Left ventricle myocardium inferior (tissue), 1 donor: ENCODE data around the gene INSIG1. TPM values are rescaled to one million over a fixed set of nuclear protein-coding genes. Genes with fewer than 3 reads are reported as not detected.

Source experiments
- DNase-seq: peaks from one replicate; pipeline ENCODE4 v3.0.0-alpha.2; 2020
- H3K27ac ChIP-seq: fragments of 200-600 bp; replicated peaks from 2 replicates; pipeline ENCODE4 v1.8.0; 2021
- H3K27me3 ChIP-seq: fragments of 200-600 bp; 2 replicates; pipeline ENCODE4 v1.8.0; 2021; ENCODE audit warnings: low read depth
- H3K36me3 ChIP-seq: fragments of 200-600 bp; 2 replicates; pipeline ENCODE4 v1.8.0; 2021
- H3K4me1 ChIP-seq: fragments of 200-600 bp; 2 replicates; pipeline ENCODE4 v1.8.0; 2021
- H3K4me3 ChIP-seq: fragments of 200-600 bp; 2 replicates; pipeline ENCODE4 v1.8.0; 2021; ENCODE audit warnings: mild to moderate bottlenecking, moderate library complexity
- H3K9me3 ChIP-seq: fragments of 200-600 bp; replicated peaks from 2 replicates; pipeline ENCODE4 v1.8.0; 2021
- CTCF ChIP-seq: fragments of 200-600 bp; IDR thresholded peaks from 2 replicates; pipeline ENCODE4 v1.8.0; 2021; ENCODE audit warnings: antibody characterized with exemption, mild to moderate bottlenecking, borderline replicate concordance
- intact Hi-C: fragments of 100-400 bp; cut with micrococcal nuclease; formaldehyde crosslinking; loops from one replicate; pipeline ENCODE4 v1.11.0; 2022
- total RNA-seq: library from RNA; stranded (reverse); fragmentation: NEBNext Ultra II Directional; extraction: Animal tissue kit (Norgen Biotek cat#: 25700); gene quantifications from one replicate; pipeline ENCODE4 v1.2.1, GENCODE V29; 2021
- donor health status: DM: no; HTN: yes; CAD: no; lungs with severe emphysema.

Gene INSIG1
- total RNA-seq, 1 donor from 2014 or later = 7.5 TPM

GRCh38 chr7:155349601-155350331 is 52.1 kb downstream of the INSIG1 start:
- Histone ChIP-seq H3K9me3 (no peaks in the 10 kb centered on the region), H3K27ac (no peak overlapping the region), H3K27me3 (peaks cover 61% of the 10 kb centered on the region), H3K36me3 (no peaks in the 10 kb centered on the region), H3K4me3 (no peak overlapping the region), H3K4me1 (peaks cover 5% of the 10 kb centered on the region)
- no peak for DNase-seq
- TF ChIP-seq CTCF = no peak
- intact Hi-C loops = loop anchor here (10.0 kb wide), 1 partner anchor 425 kb away; no protein-coding TSS in a partner anchor

GRCh38 chr7:155351120-155351870 is 53.6 kb downstream of the INSIG1 start:
- no peak for TF ChIP-seq CTCF
- intact Hi-C loops = no loop called here
- H3K27me3 ChIP-seq = peaks cover 66% of the 10 kb centered on the region
- no peaks in the 10 kb centered on the region for H3K9me3 ChIP-seq
- DNase-seq = no peak
- H3K4me3 ChIP-seq = no peak overlapping the region
- H3K27ac ChIP-seq = no peak overlapping the region
- no peaks in the 10 kb centered on the region for H3K4me1 ChIP-seq
- no peaks in the 10 kb centered on the region for H3K36me3 ChIP-seq

- no peak for TF ChIP-seq CTCF
- Histone ChIP-seq H3K36me3 (no peaks in the 10 kb centered on the region), H3K27me3 (peaks cover 73% of the 10 kb centered on the region), H3K4me1 (no peaks in the 10 kb centered on the region), H3K27ac (no peak overlapping the region), H3K9me3 (no peaks in the 10 kb centered on the region), H3K4me3 (no peak overlapping the region)
- intact Hi-C loops = no loop called here
- DNase-seq = no peak
Measured at GRCh38 chr7:155352076-155352752, 54.5 kb downstream of the INSIG1 start.

- H3K27me3 ChIP-seq = peaks cover 78% of the 10 kb centered on the region
- no peak overlapping the region for H3K27ac ChIP-seq
- TF ChIP-seq CTCF = no peak
- intact Hi-C loops = no loop called here
- H3K4me3 ChIP-seq = no peak overlapping the region
- DNase-seq = no peak
- no peaks in the 10 kb centered on the region for H3K9me3 ChIP-seq
- no peaks in the 10 kb centered on the region for H3K36me3 ChIP-seq
- no peaks in the 10 kb centered on the region for H3K4me1 ChIP-seq
Measured at GRCh38 chr7:155352753-155353115, 55.1 kb downstream of the INSIG1 start.

- DNase-seq = no peak
- no peaks in the 10 kb centered on the region for H3K9me3 ChIP-seq
- intact Hi-C loops = no loop called here
- TF ChIP-seq CTCF = no peak
- H3K27me3 ChIP-seq = peaks cover 84% of the 10 kb centered on the region
- H3K4me3 ChIP-seq = no peak overlapping the region
- no peaks in the 10 kb centered on the region for H3K36me3 ChIP-seq
- no peaks in the 10 kb centered on the region for H3K4me1 ChIP-seq
- H3K27ac ChIP-seq = no peak overlapping the region
Measured at GRCh38 chr7:155353256-155353897, 55.7 kb downstream of the INSIG1 start.
